Stimulated activated naive CD8-positive, alpha-beta T cell treated with anti-CD3 and anti-CD28 coated beads, Interleukin-15, Interleukin-2, amounts not matched to agents 100 ng/mL and 50 ng/mL, for 24 hours (primary cell): ENCODE measurements around the gene ZC3H6.
"Not testable (repeated sequence)": the region's sequence is repeated elsewhere in the genome, so short reads cannot be mapped to it uniquely, and the experiment has no call there.

Source experiments
- H3K27ac Mint-ChIP-seq: one replicate; pipeline ENCODE4 v1.8.0; 2021; ENCODE audit warnings: mild to moderate bottlenecking, mixed read lengths
- H3K27me3 Mint-ChIP-seq: one replicate; pipeline ENCODE4 v1.8.0; 2021; ENCODE audit warnings: mixed read lengths
- H3K36me3 Mint-ChIP-seq: one replicate; pipeline ENCODE4 v1.8.0; 2021; ENCODE audit warnings: low read depth, mixed read lengths
- H3K4me1 Mint-ChIP-seq: one replicate; pipeline ENCODE4 v1.8.0; 2021; ENCODE audit warnings: low read depth, mixed read lengths
- H3K4me3 Mint-ChIP-seq: one replicate; pipeline ENCODE4 v1.8.0; 2021; ENCODE audit warnings: mild to moderate bottlenecking, mixed read lengths
- H3K9me3 Mint-ChIP-seq: one replicate; pipeline ENCODE4 v1.8.0; 2021; ENCODE audit warnings: mixed read lengths

Gene ZC3H6

GRCh38 chr2:112259509-112260294 is 15.7 kb upstream of the ZC3H6 start:
- Mint-ChIP-seq H3K36me3 (no peaks in the 10 kb centered on the region), H3K4me1 (peaks cover 18% of the 10 kb centered on the region), H3K9me3 (no peaks in the 10 kb centered on the region), H3K27ac (peak overlapping the region; percentile 79), H3K27me3 (no peaks in the 10 kb centered on the region), H3K4me3 (peak overlapping the region; percentile 68)

DNA sequence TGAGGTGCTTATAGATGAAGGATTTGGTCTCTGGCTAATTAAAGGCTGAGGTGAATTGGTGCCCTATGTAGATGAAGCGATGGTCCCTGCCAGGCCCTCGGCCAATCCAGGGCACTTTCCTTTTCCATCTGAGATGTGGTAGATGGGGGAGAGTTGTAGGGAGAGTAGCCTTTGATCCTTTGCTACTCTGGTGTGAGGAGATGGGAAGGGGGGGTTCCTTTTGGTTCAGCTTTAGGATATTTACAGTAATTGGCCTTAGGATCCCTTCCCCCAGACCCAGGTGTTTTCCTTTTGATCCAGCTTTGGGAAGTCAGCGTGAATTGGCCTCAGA is 15.1 kb upstream of the ZC3H6 start:
- no peaks in the 10 kb centered on the region for H3K36me3 Mint-ChIP-seq
- no peak overlapping the region for H3K27ac Mint-ChIP-seq
- H3K4me1 Mint-ChIP-seq: peaks cover 18% of the 10 kb centered on the region
- H3K27me3 Mint-ChIP-seq: no peaks in the 10 kb centered on the region
- no peaks in the 10 kb centered on the region for H3K9me3 Mint-ChIP-seq
- no peak overlapping the region for H3K4me3 Mint-ChIP-seq

GRCh38 chr2:112262876-112263275 is 12.5 kb upstream of the ZC3H6 start:
- no peak overlapping the region for H3K27ac Mint-ChIP-seq

DNA sequence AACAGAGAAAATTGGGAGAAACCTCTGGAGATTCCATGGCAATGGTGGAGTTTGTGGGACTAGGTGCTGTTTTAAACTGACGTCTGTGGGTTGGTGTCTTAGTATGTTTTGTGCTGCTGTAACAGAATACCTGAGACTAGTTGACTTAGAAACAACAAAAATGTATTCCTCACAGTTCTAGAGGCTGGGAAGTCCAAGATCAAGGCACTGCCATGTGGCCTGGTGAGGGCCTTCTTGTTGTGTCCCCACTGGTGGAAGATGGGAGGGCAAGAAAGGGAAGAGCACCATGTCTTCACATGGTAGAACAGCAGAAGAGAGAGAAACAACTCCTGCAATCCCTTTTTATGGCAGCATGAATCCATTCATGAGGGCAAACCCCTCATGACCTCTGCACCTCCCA is 6.8 kb upstream of the ZC3H6 start:
- Mint-ChIP-seq H3K4me1 (no peaks in the 10 kb centered on the region), H3K4me3 (no peak overlapping the region), H3K36me3 (no peaks in the 10 kb centered on the region), H3K27me3 (no peaks in the 10 kb centered on the region), H3K9me3 (peaks cover 8% of the 10 kb centered on the region), H3K27ac (no peak overlapping the region)

More at GRCh38 chr2:112262876-112263275, 12.5 kb upstream of the ZC3H6 start:
- peaks cover 8% of the 10 kb centered on the region for H3K4me1 Mint-ChIP-seq
- H3K9me3 Mint-ChIP-seq: peaks cover under 1% of the 10 kb centered on the region
- no peaks in the 10 kb centered on the region for H3K36me3 Mint-ChIP-seq
- no peaks in the 10 kb centered on the region for H3K27me3 Mint-ChIP-seq
- H3K4me3 Mint-ChIP-seq: no peak overlapping the region

- no peaks in the 10 kb centered on the region for H3K27me3 Mint-ChIP-seq
- peaks cover 13% of the 10 kb centered on the region for H3K4me1 Mint-ChIP-seq
- no peak overlapping the region for H3K4me3 Mint-ChIP-seq
- H3K27ac Mint-ChIP-seq: no peak overlapping the region
- H3K36me3 Mint-ChIP-seq: no peaks in the 10 kb centered on the region
- peaks cover 8% of the 10 kb centered on the region for H3K9me3 Mint-ChIP-seq
These were observed 2.7 kb upstream of the ZC3H6 start for GRCh38 chr2:112272669-112273068.

DNA sequence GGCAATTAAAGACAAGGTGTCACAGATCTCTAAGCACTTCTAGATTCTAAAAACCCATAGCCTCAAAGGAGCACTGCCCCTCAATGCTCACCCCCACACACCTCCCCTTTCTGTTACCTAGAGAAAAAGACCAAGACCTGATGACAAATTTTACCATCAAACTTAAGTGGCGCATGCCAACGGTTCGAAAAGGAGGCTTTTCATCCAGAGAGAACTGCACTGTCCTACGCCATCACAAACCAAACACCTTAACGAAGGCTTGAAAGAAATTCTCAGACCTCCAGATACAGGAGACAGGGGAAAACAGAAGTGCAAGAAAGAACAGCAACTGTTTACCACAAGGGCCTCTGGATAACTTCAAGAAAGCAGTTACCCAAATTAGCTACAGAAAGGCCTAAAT is 2.0 kb upstream of the ZC3H6 start:
- peak overlapping the region; percentile 22 for H3K4me3 Mint-ChIP-seq
- peak overlapping the region; percentile 0 for H3K27ac Mint-ChIP-seq
- H3K27me3 Mint-ChIP-seq: no peaks in the 10 kb centered on the region
- peaks cover 17% of the 10 kb centered on the region for H3K4me1 Mint-ChIP-seq
- no peaks in the 10 kb centered on the region for H3K36me3 Mint-ChIP-seq
- H3K9me3 Mint-ChIP-seq: peaks cover 4% of the 10 kb centered on the region

DNA sequence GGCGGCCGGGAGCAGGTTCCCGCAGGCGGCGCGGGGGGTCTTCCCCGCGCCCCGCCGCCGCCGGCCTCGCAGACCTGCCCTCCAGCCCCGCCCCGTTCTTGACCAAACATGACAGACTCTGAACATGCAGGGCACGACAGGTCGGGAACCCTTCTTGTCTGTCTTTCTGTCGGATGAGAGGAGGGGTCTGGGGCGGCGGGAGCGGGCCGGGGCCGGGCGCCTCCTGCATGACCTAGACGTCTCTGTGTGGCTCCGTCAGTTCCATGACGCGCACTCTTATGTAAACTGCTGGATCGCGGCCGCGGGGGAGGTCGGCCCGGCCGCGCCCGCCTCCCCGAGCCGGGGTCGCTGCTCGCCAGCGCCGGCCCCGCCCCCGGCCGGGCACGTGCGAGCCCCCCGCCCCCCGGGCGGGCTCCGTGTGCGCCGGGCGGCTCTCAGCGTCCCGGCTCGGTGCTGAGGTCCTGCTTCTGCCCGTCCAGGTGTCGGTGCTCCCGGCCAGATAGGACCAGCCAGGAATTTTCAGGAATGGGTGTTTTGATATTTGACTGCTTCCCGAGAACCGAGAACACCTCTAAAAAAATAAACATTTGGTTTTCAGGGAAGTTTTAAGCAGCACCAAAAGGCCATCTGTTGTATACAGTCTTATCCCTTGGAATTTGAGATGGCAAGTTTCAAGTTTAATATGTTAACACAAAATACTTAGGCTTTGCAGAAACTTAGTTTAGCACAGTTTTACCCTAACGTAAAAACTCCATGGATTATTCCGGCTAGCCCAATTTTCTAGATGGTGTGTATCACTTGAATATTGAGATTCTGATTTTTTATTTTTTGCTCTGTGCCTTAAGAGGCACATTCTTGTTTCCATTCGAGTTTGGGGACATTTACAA is 733 bp downstream of the ZC3H6 start:
- no peaks in the 10 kb centered on the region for H3K36me3 Mint-ChIP-seq
- H3K27me3 Mint-ChIP-seq: no peaks in the 10 kb centered on the region
- peak overlapping the region; percentile 97 for H3K27ac Mint-ChIP-seq
- peaks cover 25% of the 10 kb centered on the region for H3K4me1 Mint-ChIP-seq
- H3K9me3 Mint-ChIP-seq: no peaks in the 10 kb centered on the region
- H3K4me3 Mint-ChIP-seq: peak overlapping the region; percentile 91

GRCh38 chr2:112276954-112277353 is 1.6 kb downstream of the ZC3H6 start:
- Mint-ChIP-seq H3K27ac (peak overlapping the region; percentile 65), H3K36me3 (no peaks in the 10 kb centered on the region), H3K9me3 (no peaks in the 10 kb centered on the region), H3K4me1 (peaks cover 30% of the 10 kb centered on the region), H3K4me3 (peak overlapping the region; percentile 91), H3K27me3 (no peaks in the 10 kb centered on the region)

DNA sequence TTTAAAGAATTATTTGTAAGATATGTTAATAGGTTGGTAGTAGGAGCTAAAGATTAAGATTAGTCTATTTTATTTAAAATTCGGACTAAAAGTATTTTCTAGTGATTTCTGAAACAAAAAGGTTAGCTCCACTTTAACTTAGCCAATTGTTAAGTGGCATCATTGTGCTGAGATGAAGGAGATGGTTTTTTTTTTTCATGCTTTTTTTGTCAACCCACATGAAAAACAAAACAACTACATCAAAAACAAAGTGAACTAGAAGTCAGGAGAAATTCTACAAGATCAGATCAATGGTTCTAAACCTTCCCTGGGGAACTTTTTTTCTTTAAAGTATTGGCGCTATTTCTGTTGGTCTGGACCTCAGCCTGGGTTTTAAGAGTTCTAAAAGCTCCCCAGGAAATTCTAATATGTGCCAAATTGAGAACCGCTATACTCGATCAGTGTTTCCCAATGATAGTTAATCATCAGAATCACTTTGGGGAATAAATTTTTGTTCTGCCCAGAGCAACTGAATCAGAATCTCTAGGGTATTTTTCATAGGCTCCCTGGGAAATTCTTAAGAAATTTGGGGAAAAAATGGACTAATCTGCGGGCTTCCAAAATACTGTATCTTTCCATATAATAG is 2.3 kb downstream of the ZC3H6 start:
- H3K4me3 Mint-ChIP-seq: peak overlapping the region; percentile 91
- no peaks in the 10 kb centered on the region for H3K9me3 Mint-ChIP-seq
- no peaks in the 10 kb centered on the region for H3K36me3 Mint-ChIP-seq
- no peak overlapping the region for H3K27ac Mint-ChIP-seq
- no peaks in the 10 kb centered on the region for H3K27me3 Mint-ChIP-seq
- H3K4me1 Mint-ChIP-seq: peaks cover 30% of the 10 kb centered on the region

- H3K27ac Mint-ChIP-seq, H3K4me3 Mint-ChIP-seq, H3K36me3 Mint-ChIP-seq, H3K9me3 Mint-ChIP-seq, H3K27me3 Mint-ChIP-seq: not testable (repeated sequence)
- peaks cover 23% of the 10 kb centered on the region for H3K4me1 Mint-ChIP-seq
These were observed 6.7 kb downstream of the ZC3H6 start for GRCh38 chr2:112282066-112282465.

DNA sequence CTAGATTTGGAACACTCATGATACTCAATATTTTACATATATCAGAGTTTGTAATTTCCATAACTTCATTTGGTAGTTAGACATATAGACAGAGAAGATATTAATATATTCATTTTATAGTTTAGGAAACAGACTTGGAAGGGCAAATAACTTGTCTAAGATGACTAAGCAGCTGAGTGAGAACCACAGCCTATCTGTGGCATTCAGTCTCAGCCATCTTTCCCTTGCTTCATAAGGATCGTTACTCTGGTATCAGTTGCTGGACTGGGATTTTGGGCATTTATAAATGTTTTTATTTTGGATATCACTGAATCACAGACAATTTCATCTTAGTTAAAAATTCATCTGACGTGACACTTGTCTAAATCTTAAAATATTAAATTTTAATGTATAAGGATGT is 8.1 kb downstream of the ZC3H6 start:
- H3K9me3 Mint-ChIP-seq, H3K4me3 Mint-ChIP-seq, H3K27me3 Mint-ChIP-seq, H3K27ac Mint-ChIP-seq, H3K36me3 Mint-ChIP-seq: not testable (repeated sequence)
- peaks cover 13% of the 10 kb centered on the region for H3K4me1 Mint-ChIP-seq

DNA sequence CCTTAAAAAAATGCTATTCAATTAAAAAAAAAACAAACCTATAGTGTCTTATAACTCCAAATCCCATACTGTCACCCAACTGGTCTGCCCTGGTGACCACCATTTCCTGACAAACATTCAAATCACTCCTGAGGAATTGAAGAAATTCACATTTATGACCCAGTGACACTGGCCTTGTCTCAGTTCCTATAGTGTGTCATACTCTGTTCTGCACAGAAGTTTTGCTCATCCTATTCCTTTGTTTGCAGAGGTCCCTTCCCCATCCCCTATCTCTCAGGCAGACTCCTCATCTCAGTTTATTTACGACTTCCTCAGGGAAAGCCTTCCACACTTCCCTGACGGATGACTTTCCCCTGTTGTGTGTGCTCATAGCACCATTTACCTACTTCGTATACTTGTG is 14.7 kb downstream of the ZC3H6 start:
- H3K27ac Mint-ChIP-seq: no peak overlapping the region
- no peak overlapping the region for H3K4me3 Mint-ChIP-seq
- H3K27me3 Mint-ChIP-seq: no peaks in the 10 kb centered on the region
- H3K36me3 Mint-ChIP-seq: no peaks in the 10 kb centered on the region
- no peaks in the 10 kb centered on the region for H3K4me1 Mint-ChIP-seq
- no peaks in the 10 kb centered on the region for H3K9me3 Mint-ChIP-seq

DNA sequence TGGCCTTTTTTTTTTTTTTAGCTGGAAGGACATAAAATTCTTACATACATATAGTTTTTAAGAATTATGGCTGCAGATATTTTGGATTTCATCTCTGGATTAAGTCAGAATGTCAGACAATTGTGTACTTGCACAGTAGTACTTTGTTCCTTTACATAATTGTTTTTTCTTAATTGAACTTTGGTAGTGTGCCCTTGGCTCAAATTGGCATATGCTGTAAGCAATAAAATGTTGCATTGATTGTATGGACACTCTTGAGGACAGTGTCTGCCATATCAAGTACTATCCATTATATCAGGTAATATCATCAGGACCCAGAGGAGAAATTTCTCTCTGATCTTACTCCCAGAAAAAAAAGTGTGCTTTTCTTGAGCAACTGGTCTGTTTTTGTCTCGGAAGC is 15.3 kb downstream of the ZC3H6 start:
- no peak overlapping the region for H3K27ac Mint-ChIP-seq
- no peaks in the 10 kb centered on the region for H3K27me3 Mint-ChIP-seq
- H3K4me3 Mint-ChIP-seq: no peak overlapping the region
- no peaks in the 10 kb centered on the region for H3K9me3 Mint-ChIP-seq
- H3K4me1 Mint-ChIP-seq: no peaks in the 10 kb centered on the region
- no peaks in the 10 kb centered on the region for H3K36me3 Mint-ChIP-seq

DNA sequence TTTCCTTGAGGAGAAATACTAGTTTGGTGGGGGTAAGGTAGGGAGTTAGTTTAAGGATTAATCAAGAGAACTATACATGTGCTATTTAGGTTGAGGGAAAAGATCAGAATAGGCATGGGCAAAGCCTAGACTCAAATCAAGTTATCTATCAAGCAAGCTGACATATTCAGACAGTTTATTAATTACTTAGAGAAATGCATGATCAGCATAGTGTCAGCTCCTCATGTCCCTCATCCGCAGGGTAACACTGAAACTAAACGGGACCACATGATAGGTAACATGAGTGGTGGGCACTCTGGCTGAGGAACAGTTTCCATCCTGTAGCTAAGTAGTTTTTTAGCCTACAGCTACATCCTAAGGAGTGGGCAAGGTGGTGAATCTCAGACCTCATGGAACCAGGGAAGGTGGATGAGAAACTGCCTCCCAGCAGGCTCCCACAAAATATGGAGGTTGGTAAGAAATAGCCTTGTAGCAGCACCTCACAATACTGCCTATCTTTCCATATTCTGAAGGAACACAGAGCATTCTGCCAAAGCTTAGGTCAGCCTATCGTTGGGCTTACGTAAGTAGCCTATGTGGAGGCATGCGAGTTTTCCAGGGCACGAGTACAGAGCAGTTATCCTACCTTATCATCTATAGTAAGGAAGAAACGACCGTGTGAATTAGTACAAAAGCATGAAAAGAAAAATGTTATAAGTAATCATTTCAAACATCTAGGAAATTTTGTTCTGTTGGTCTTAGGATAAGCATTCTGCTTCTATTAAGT is 18.4 kb downstream of the ZC3H6 start:
- Mint-ChIP-seq H3K27ac (no peak overlapping the region), H3K4me3 (no peak overlapping the region), H3K9me3 (no peaks in the 10 kb centered on the region)

More for the DNA sequence above, 18.4 kb downstream of the ZC3H6 start:
- Mint-ChIP-seq H3K4me1 (peaks cover 6% of the 10 kb centered on the region), H3K27me3 (no peaks in the 10 kb centered on the region), H3K36me3 (no peaks in the 10 kb centered on the region)
